HG03342 (cell line): ENCODE data around the gene MYO9A.

Experiments
- ATAC-seq: cut with Tn5 transposase; IDR thresholded peaks from one replicate; pipeline ENCODE4 v1.9.1; 2021; ENCODE audit warnings: mild to moderate bottlenecking, moderate library complexity; ENCODE audit not compliant: unreplicated experiment

MYO9A gene

GRCh38 chr15:72118017-72118978 is at the start of gene MYO9A, which contains the start of gene SENP8:
Gene MYO9A (minus strand): TSS chr15:72118150. CDS start chr15:72046563, 71,587 bp downstream.
Gene SENP8 (plus strand): TSS chr15:72118403. CDS start chr15:72139624, 21,221 bp downstream.
- ATAC-seq = peak; percentile 59

GRCh38 chr15:72167445-72167844 is 49.5 kb upstream of the MYO9A start:
- ATAC-seq = no peak

- no peak for ATAC-seq
These were observed 48.9 kb upstream of the MYO9A start for GRCh38 chr15:72166716-72167417.

GRCh38 chr15:72163719-72164118 is 45.8 kb upstream of the MYO9A start:
- ATAC-seq = no peak

GRCh38 chr15:72162569-72162968 is 44.6 kb upstream of the MYO9A start:
- ATAC-seq = no peak

- ATAC-seq = no peak
These were observed 43.6 kb upstream of the MYO9A start for GRCh38 chr15:72161361-72162132.

- no peak for ATAC-seq
These were observed 42.8 kb upstream of the MYO9A start for GRCh38 chr15:72160696-72161245.

GRCh38 chr15:72156928-72157327 is 39.0 kb upstream of the MYO9A start:
- ATAC-seq = no peak

GRCh38 chr15:72155635-72156616 is 38.0 kb upstream of the MYO9A start:
- peak; percentile 59 for ATAC-seq

GRCh38 chr15:72155003-72155621 is 37.2 kb upstream of the MYO9A start:
- ATAC-seq = no peak

GRCh38 chr15:72154316-72154715 is 36.4 kb upstream of the MYO9A start:
- no peak for ATAC-seq

- no peak for ATAC-seq
These were observed 35.5 kb upstream of the MYO9A start for GRCh38 chr15:72153269-72154000.

- ATAC-seq = no peak
These were observed 29.5 kb upstream of the MYO9A start for GRCh38 chr15:72147418-72147817.

GRCh38 chr15:72146934-72147333 is 29.0 kb upstream of the MYO9A start:
- no peak for ATAC-seq

GRCh38 chr15:72146221-72146620 is 28.3 kb upstream of the MYO9A start:
- no peak for ATAC-seq

- peak; percentile 98 for ATAC-seq
These were observed 23.5 kb upstream of the MYO9A start for GRCh38 chr15:72141171-72142084.

- ATAC-seq = no peak
These were observed 22.1 kb upstream of the MYO9A start for GRCh38 chr15:72140088-72140487.
